GM21515 (cell line): ENCODE data around the gene MEDAG.

ENCODE experiments used
- ATAC-seq: cut with Tn5 transposase; IDR thresholded peaks from one replicate; pipeline ENCODE4 v1.9.1; 2021; ENCODE audit not compliant: unreplicated experiment

MEDAG gene

DNA sequence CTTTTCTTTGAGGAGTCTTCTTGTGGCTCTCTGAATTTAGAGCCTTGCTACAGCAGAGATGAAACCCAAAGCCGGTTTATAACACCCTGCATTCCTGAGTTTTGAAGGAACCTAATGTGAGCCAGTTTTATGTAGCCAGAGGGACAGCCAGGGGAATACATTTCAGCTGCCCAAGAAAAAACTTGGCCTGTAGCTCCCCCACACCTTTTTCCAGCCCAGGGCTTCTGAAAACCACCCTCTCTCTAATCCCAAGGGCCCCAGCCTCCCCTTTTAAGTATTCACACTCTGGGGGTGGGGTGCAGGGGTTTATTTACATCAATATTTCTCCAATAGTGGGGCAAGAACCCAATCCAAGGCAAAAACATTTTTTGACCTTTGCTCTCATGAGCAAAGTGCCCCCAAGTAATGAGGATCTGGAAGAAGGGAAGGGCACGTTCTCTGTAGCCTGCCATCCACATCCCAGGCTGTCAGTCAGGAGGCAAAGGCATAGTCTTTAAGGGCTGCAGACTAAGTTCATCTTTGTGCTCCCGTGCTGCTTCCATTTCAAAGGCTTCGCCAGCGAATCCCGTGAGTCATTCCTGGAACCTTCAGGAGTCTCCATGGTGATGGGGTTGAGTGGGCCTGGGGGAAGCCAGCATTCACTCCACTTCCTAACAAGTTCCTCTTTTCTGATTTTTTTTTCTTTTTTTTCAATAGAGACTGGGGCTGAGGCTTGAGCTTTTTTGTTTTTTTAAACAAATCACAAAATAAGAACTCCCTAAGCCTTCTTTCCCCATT is 33.2 kb upstream of the MEDAG start:
- ATAC-seq: no peak

DNA sequence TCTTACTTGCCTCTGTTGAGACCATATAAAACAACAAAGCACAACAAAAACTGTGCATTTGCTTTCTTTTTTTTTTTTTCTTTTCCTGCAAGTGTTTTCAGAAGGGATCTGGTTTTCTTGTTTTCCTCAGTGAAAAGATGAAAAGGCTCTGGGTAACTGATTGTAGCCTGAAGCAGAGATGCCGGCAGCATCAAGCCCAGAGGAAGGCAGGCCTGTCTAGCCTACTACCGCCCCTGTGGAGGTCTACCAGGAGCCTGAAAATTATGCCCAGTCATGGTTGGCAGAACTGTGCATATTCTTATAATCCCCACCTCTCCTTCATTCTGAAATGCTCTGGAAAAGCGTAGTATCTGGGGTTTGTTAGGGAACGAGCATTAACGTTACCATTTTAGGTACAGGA is 32.6 kb upstream of the MEDAG start:
- no peak for ATAC-seq

DNA sequence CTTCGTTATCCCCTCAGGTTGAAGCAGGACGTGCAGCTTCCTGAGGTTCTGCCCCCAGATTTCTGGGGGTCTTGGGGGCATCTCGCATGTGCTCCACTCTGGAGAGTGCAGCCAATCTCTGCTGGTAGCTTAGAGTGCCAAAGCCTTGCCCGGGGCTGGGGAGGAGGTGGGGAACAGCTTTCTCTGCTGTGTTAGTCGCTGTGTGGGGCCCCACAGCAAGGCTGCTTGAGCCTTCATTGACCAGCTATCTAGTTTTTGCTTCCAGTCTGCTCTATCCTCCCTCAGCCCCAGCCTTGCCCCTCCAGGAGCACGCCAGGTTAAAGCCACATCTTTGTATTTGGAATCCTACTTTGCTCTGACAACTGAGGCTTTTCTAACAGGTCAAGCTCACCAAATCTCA is 32.0 kb upstream of the MEDAG start:
- ATAC-seq: no peak

DNA sequence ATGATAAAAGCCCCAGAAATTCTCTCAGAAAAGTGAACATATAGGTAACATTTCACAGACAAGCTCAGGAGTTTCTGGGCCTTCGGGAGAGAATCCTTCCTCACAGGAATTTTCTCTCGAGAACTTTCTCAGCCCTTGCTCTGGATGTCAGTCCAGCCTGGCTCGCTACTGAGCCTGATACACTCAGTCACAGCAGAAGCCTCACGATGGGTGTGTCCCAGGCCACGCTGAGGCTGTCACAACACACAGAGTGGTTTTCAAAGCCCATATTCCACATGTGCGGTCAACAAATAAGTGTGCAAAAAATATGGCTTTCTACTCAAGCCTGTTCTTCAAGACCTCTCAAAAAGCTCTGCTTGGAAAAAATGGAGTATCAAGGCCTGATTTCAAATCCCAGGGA is 31.5 kb upstream of the MEDAG start:
- no peak for ATAC-seq

DNA sequence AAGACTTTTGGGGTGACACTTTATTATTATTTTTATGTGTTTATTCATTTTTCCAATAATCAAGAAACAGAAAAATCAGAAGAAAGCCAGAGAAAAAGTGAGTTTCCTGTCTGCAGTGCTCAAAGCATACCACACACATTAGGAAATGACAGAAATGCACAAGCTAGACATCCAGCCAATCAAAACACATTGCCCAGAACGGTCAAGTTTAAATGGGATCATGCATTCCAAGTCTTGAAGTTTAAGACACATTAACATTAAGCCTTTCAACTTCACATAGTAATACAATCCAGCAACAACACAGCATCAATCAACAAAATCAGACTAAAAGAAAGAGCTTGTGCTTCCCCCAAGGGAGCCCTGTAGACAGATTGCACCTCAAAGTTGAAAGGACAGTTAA is 28.7 kb upstream of the MEDAG start:
- no peak for ATAC-seq

DNA sequence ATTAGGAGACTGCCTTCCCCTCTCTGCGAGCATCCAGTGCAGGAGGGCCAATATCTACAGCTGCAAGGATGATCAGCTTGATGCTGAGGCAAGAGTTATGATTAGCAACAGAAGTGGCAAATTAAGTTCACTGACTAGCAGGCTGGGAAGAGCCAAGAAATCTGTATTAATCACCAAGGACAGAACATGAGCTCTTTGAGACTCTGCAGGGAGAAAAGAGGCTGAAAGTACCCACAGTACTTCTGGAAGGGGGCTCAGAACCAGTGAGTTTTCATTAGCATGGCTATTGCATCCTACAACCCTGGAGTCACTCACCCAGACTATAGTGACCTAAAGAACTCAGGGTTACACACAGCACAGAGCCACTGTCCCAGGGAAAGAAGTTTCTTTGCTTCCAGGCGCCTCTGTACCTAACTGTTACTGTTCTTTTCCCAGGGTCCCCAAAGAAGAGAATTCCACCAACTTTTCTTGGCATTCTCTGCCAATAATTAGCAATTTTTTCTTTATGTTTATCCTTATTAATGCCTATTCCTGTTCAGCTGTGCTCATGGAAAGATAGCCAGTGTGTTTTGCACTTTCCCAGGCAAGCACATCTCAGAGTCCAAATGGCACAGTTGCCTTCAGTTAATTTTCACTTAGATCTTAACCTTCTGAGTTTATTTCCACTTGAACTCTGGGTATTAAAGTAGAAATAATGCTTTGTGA is 25.8 kb upstream of the MEDAG start:
- no peak for ATAC-seq

DNA sequence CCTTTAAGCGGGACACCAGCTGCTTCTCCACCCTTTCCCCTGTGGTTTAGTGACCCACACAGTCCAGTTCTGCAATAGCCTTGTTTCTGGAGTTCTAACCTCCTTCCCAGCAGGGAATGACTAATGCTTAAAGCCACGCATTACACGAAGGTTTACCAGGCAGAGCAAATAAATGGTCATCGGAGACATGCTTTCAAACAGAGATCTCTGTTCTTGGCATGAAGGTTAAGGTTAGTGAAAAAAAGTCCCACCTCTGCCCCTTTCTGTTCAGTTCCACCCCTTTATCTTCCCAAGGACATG is 25.3 kb upstream of the MEDAG start:
- no peak for ATAC-seq

DNA sequence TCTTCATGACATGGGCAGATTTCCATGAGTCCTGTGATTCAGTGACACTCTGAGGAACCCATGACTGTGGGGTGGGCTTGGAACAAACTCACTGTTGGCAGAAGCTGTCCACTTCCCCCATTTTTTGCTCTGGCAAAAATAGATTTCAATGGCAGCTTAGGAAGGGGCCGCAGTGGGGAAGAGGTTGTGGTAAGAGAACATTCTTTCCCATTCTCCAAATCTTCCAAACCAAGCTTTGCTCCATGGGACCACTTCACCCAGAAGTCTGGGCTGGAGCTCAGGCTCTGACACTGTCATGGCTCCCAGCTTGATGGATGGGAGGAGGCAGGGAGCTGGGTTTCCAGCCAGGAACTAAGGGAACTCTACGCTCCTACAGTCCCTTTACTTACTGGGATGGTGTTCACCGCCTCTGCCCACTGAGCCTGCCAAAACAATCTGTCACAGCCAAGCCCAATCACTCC is 24.9 kb upstream of the MEDAG start:
- ATAC-seq: no peak

DNA sequence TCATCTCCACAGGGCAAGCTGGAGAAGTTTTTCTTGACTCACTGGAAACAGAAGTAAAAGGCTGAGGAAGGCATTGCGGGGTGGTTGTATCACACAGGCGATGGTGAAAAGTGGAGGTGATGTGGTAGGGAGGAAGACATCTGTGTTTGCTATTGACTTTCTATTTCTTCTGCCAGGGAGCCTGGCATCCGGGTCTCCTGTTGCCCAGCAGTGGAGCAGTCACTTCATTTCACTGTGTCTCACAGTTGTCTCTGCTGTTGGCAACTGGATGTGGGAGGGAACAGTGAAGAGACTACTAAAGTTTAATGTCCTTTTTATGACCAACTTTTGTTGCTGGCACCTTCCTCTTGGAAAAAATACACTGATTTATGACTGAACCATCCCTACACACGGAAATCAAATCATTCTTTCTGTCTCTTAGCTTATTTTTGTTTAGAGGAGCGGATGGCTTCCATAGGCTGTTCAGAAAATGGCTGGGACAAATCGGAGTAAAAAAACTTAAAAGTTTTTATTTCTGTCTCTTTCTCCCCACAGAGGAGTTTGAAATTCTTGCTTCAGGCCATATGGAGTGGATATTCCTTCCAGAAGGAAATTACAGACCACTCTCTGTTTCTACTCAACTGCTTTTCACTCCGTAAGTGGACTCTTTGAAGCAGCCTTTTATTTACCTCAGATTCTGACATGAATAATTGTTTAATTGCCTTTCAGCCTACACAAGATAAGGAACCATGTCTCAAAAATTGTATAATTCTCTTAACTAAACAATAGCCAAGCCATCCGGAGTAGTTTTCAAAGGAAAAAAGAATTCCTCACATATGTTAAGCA is 23.8 kb upstream of the MEDAG start:
- ATAC-seq: no peak

DNA sequence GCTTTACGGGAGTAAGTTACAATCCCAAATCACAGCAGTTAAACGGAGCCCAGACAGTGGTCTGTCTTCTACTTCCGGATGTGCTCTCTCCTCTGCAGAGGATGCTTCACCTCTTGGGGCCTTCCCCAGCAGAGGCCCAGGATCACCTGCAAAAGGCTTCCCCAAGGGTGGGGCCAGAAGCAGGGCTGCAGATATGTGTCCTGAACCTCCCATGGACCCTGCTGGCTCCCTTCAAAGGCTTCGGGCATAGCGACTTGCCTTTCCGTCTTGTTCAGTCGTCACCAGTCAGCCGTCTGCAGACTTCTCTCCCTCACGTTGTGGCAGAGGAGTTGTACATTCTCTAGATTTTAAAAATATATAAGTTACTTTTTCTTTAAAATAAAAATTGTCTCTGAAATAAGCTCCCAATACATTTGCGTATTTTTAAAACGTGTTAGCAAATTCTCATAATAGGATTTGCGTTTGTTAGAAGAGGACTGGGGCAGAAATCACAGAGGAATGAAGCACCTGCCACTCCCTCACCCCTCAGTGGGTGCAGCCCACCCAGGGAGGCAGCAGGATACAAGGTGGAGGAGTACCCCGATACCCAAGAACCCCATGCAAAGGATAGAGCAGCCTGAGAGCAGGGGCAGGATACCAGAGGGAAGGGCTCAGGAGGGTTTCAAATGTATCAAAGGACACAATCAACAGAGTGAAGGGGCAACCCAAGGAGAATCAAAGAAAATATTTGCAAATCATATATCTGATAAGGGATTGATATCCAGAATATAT is 22.9 kb upstream of the MEDAG start:
- ATAC-seq: no peak

DNA sequence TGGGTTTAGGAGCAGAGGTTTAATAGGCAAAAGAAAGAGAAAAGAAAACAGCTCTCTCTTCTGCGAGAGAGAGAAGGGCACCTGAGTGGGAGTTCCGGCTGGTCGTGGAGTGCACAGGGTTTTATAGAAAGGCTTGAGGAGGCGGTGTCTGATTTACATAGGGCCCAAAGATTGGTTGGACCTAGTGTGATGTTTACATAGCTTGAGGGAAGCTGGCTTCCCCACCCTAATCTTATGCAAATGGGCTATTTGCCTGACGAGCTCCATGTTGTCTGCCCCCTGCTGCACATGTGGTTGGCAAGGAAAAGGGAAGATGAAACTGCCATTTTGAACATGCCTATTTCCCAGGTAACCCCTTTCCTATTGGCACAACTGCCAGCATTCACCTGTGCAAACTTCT is 21.5 kb upstream of the MEDAG start:
- ATAC-seq: no peak

DNA sequence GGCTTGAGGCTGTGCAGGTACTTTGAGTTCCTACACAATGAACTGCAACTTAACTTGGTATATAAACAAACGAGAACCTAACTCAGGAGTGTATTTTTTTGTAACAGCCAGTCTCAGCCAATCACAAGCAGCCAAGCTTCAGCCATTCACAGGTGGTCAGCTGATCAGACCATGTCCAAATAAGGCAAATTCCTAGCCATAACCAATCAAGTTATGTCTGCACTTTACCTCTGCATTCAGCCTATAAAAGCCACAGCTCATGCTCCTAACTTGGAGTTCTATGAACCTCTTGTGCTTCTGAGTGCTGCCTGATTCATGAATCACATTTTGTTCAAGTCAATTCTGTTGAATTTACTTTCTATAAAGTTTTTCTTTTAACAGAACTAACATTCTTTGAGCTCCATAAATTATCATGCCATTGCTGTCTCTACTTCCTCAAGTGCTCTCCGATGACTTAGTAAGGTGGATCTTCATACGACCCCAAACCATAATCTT is 16.8 kb upstream of the MEDAG start:
- no peak for ATAC-seq

DNA sequence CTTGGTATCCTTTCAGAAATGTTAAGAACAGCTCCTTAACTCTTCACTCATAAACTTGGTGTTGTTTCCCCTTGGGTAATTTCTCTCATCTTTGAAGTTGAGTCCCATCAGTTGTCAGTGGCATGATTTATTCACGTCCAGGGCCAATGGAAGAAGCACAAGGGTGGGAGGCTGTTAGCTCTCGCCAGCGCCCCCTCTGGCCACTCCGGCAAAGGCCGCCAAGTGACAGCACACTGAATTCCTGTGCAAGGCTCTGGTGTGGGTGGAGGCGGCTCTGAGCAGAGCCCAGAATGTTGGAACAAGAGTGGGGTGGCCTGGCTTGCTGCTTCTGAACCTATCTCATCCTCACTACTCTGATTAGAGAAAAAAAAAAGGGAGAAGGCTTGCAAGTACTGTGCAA is 13.1 kb upstream of the MEDAG start:
- ATAC-seq: no peak

DNA sequence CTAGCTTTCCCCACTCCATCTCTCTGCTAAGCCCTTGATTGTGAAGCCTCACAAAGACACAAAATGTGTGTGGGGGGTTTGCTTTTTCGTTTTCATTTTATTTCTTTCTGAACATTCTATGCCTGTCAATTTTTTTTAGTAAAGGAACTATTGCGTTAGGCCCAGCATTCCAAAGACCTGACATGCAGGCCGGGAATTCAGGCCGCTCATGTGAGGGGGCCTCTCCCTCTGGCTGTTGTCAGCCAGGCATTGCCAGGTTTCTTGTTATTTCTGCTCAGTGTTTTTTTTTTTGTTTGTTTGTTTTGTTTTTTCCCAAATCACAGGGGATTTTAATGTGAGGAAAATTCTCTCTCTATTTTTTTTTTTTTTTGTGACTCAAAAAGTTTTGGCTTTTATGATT is 10.3 kb upstream of the MEDAG start:
- no peak for ATAC-seq

DNA sequence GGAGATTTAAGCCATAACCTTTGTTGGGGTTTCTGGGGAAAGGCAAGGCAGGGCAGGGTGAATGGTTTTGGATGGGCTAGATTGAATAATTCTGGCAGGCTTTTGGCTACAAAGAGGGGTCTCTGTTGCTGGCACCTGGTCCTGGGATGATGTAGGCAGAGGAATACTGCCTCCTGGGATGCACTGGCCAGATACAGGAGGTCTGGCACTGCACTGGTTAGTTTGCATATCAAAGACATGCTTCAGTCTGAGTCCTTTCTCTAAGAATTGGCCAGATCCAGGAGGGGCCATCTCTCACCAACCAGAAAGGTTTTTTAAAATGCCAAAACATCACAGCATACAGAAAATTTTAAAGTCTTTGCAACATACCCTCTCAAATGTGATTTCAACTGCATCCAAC is 8.0 kb upstream of the MEDAG start:
- no peak for ATAC-seq

DNA sequence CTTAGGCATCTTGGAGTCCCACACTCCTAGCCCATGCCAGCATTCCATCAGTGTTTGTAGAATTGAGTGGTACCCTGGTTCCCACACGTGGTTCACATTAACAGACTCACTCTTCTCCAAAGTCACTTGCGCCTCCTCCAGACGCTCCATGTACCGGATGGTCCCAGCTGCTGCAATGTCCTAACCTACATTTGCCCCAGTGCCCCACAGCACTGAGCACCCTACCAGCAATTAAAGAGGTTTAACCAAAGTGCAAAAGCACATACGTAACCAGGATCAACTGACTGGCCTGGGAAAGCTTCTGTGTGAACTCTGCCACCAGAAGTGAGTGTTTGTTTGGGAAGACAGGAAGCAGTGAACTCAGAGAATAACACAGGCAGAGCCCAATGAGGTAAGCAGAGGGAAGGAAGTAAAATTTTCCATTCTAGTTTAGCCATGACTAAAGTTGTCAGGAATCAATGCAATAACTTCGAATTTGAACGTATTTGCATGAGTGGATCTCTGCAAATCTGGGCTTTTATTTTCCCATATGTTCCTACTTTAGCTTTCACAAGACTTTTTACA is 7.3 kb upstream of the MEDAG start:
- no peak for ATAC-seq

DNA sequence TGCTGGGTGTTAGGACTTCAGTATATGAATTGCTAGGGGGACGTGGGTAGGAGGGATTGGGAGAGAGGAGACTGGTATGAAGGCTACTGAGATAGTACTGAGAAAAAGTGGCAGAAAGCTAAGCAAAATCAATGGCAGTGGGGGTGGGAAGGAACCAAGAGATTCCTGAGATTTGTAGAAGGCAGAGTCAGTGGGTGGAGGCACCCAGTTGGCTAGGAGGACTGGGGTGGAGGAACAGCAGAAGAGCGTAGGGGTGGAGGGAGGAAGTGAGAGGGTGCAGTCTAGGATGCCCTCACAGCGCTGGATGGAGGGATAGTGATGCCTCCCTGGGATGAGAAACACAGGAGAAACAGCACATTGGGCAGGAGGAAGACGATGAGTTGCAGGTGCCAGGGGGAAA is 5.6 kb upstream of the MEDAG start:
- ATAC-seq: no peak

DNA sequence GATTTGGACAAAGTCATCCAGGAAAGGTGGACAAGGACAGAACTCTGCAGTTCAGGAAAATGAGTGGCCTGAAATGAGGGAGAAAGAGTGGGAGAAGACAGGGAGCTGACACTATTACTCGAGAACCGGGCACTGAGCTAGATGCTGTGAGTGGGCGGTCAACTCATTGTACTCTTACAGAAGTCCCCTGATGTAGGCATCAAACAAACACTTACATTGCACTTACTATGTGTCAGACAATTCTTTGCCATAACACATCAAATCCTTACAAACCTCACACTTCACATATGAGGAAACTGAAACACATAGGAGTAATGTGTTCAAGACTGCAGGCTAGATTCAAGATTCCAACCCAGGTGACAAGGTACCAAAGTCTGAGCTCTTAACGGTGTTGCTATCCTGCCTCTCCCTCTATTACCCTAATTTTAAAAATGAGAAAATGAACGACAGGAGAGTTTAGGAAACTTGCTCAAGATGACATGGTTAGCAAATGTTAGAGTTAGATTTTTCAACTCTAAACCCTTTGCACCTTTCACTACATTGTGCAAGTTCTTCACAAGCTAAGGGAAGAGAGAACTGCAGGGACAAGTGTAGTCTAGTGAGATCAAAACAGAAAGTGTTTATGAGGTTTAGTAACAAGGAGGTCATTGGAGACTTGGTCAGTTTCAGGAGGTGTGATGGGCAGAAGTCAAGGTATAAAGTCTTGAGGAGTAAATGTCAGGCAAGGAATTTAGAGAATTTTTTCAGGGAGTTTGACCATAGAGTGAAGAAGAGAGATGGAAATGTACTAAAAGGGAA is 4.9 kb upstream of the MEDAG start:
- no peak for ATAC-seq

DNA sequence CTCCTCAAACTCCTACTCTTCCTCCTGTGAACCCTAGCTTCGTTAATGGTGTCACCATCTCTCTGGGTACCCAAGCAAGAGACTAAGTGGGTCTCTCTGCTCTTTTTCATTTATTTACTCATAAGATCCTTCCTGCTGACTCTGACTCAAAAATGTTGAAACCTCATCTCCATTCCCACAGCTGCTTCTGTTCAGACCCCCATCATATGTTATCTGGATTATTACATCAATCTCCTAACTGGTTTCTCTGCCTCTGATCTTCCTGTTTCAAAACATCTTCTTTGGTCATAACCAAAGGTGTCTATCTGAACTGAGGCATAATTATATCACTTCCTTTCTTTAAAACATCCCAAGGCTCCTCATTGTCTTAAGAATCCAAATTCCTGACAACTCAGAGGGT is 2.0 kb upstream of the MEDAG start:
- no peak for ATAC-seq
